KMS-11 (cell line): ENCODE data around the gene ADRB1.

Source experiments
- H2AFZ ChIP-seq: fragments of 200-600 bp; sonication (generic); 2 replicates; pipeline ENCODE4 v1.6.1; 2016; ENCODE audit warnings: antibody characterized with exemption, mixed run types, low read depth
- H3K27ac ChIP-seq: fragments of 200-600 bp; sonication (generic); 2 replicates; pipeline ENCODE4 v1.6.1; 2016; ENCODE audit warnings: mild to moderate bottlenecking, mixed run types
- H3K27me3 ChIP-seq: fragments of 200-600 bp; sonication (generic); 2 replicates; pipeline ENCODE4 v1.6.1; 2017; ENCODE audit warnings: mild to moderate bottlenecking, low read depth, mixed run types, moderate library complexity; ENCODE audit not compliant: insufficient read depth
- H3K36me3 ChIP-seq: fragments of 200-600 bp; sonication (generic); 2 replicates; pipeline ENCODE4 v1.6.1; 2017; ENCODE audit warnings: mild to moderate bottlenecking, mixed run types; ENCODE audit not compliant: insufficient read depth
- H3K4me1 ChIP-seq: fragments of 200-600 bp; sonication (generic); 2 replicates; pipeline ENCODE4 v1.6.1; 2016; ENCODE audit warnings: mild to moderate bottlenecking, low read depth, mixed run types; ENCODE audit not compliant: poor library complexity, severe bottlenecking
- H3K4me2 ChIP-seq: fragments of 200-600 bp; sonication (generic); 2 replicates; pipeline ENCODE4 v1.7.0; 2016; ENCODE audit warnings: mild to moderate bottlenecking, mixed run types
- H3K4me3 ChIP-seq: fragments of 200-600 bp; sonication (generic); IDR thresholded peaks from 2 replicates; pipeline ENCODE4 v1.6.1; 2017; ENCODE audit warnings: low read depth, low read length, mixed read lengths; ENCODE audit not compliant: insufficient read depth
- H3K79me2 ChIP-seq: fragments of 200-600 bp; sonication (generic); 2 replicates; pipeline ENCODE4 v1.6.1; 2016; ENCODE audit warnings: low read depth, mixed run types; ENCODE audit not compliant: insufficient read depth
- H3K9ac ChIP-seq: fragments of 200-600 bp; sonication (generic); 2 replicates; pipeline ENCODE4 v1.6.1; 2016; ENCODE audit warnings: mild to moderate bottlenecking, mixed run types
- H4K20me1 ChIP-seq: fragments of 200-600 bp; sonication (generic); 2 replicates; pipeline ENCODE4 v1.6.1; 2016; ENCODE audit warnings: mild to moderate bottlenecking, mixed run types; ENCODE audit not compliant: insufficient read depth
- CTCF ChIP-seq: fragments of 200-600 bp; sonication (generic); conservative IDR thresholded peaks from 2 replicates; pipeline ENCODE4 v1.6.1; 2017; ENCODE audit warnings: low read depth, mild to moderate bottlenecking, antibody characterized with exemption, low read length, moderate library complexity, mixed read lengths

The ADRB1 gene

GRCh38 chr10:114031073-114031972 lies 12.3 kb upstream of the ADRB1 start:
- Histone ChIP-seq H2AFZ (no peak overlapping the region), H3K4me3 (no peak overlapping the region), H3K36me3 (no peaks in the 10 kb centered on the region), H3K4me2 (no peak overlapping the region), H3K27ac (no peak overlapping the region), H3K4me1 (no peaks in the 10 kb centered on the region), H3K27me3 (no peaks in the 10 kb centered on the region), H4K20me1 (no peaks in the 10 kb centered on the region), H3K9ac (no peak overlapping the region), H3K79me2 (no peaks in the 10 kb centered on the region)
- TF ChIP-seq CTCF = no peak

GRCh38 chr10:114033566-114033965 lies 10.1 kb upstream of the ADRB1 start:
- Histone ChIP-seq H3K27me3 (no peaks in the 10 kb centered on the region), H3K36me3 (no peaks in the 10 kb centered on the region), H4K20me1 (no peaks in the 10 kb centered on the region), H2AFZ (no peak overlapping the region), H3K4me2 (no peak overlapping the region), H3K4me3 (no peak overlapping the region), H3K79me2 (no peaks in the 10 kb centered on the region), H3K4me1 (no peaks in the 10 kb centered on the region), H3K9ac (no peak overlapping the region), H3K27ac (no peak overlapping the region)
- TF ChIP-seq CTCF = no peak

- Histone ChIP-seq H3K27ac (no peak overlapping the region), H3K36me3 (no peaks in the 10 kb centered on the region), H3K4me3 (no peak overlapping the region), H3K4me2 (no peak overlapping the region), H3K4me1 (no peaks in the 10 kb centered on the region), H3K27me3 (no peaks in the 10 kb centered on the region), H3K79me2 (no peaks in the 10 kb centered on the region), H2AFZ (no peak overlapping the region), H4K20me1 (no peaks in the 10 kb centered on the region), H3K9ac (no peak overlapping the region)
- no peak for TF ChIP-seq CTCF
Measured at GRCh38 chr10:114034923-114035645, 8.6 kb upstream of the ADRB1 start.

- Histone ChIP-seq H3K4me1 (no peaks in the 10 kb centered on the region), H4K20me1 (no peaks in the 10 kb centered on the region), H3K9ac (no peak overlapping the region), H3K36me3 (no peaks in the 10 kb centered on the region), H3K27ac (no peak overlapping the region), H2AFZ (no peak overlapping the region), H3K4me2 (no peak overlapping the region), H3K79me2 (no peaks in the 10 kb centered on the region), H3K4me3 (no peak overlapping the region), H3K27me3 (no peaks in the 10 kb centered on the region)
- TF ChIP-seq CTCF = no peak
Measured at GRCh38 chr10:114035791-114036190, 7.9 kb upstream of the ADRB1 start.
